GM23338 (cell line): ENCODE measurements around the gene MTCL1. TPM values are rescaled to one million over a fixed set of nuclear protein-coding genes. Genes with fewer than 3 reads are reported as not detected.
"Not testable (repeated sequence)": the region's sequence is repeated elsewhere in the genome, so short reads cannot be mapped to it uniquely, and the experiment has no call there.

Experiments
- ATAC-seq: fragments of 200-7000 bp; cut with Tn5 transposase; 3 replicates; pipeline ENCODE4 v1.9.1; 2020
- DNase-seq: peaks from one replicate; pipeline ENCODE4 v3.0.0-alpha.2; 2015; ENCODE audit warnings: low spot score
- H2AFZ ChIP-seq: fragments of 200-600 bp; sonication (generic); 2 replicates; pipeline ENCODE4 v1.8.0; 2016; ENCODE audit warnings: antibody characterized with exemption, mild to moderate bottlenecking, moderate library complexity
- H3F3A ChIP-seq: fragments of 200-600 bp; sonication (generic); replicated peaks from 2 replicates; pipeline ENCODE4 v1.8.0; 2017; ENCODE audit warnings: antibody characterized with exemption, mixed run types, low read depth
- H3K27ac ChIP-seq: fragments of 200-600 bp; sonication (generic); 2 replicates; pipeline ENCODE4 v1.6.1; 2016; ENCODE audit warnings: low read depth
- H3K27me3 ChIP-seq: fragments of 200-600 bp; sonication (generic); 2 replicates; pipeline ENCODE4 v1.8.0; 2016; ENCODE audit warnings: mild to moderate bottlenecking, mixed run types, moderate library complexity; ENCODE audit not compliant: insufficient read depth
- H3K36me3 ChIP-seq: fragments of 200-600 bp; sonication (generic); 2 replicates; pipeline ENCODE4 v1.8.0; 2016; ENCODE audit warnings: mild to moderate bottlenecking; ENCODE audit not compliant: insufficient read depth
- H3K4me1 ChIP-seq: fragments of 200-600 bp; sonication (generic); 2 replicates; pipeline ENCODE4 v1.8.0; 2016; ENCODE audit warnings: mild to moderate bottlenecking, moderate library complexity; ENCODE audit not compliant: insufficient read depth
- H3K4me2 ChIP-seq: fragments of 200-600 bp; sonication (generic); 2 replicates; pipeline ENCODE4 v1.7.1; 2017; ENCODE audit warnings: mixed run types
- H3K4me3 ChIP-seq: fragments of 200-600 bp; sonication (generic); 2 replicates; pipeline ENCODE4 v1.6.1; 2016; ENCODE audit warnings: mixed run types
- H3K79me2 ChIP-seq: fragments of 200-600 bp; sonication (generic); replicated peaks from 2 replicates; pipeline ENCODE4 v1.8.0; 2017; ENCODE audit warnings: mild to moderate bottlenecking; ENCODE audit not compliant: insufficient read depth
- H3K9me2 ChIP-seq: fragments of 200-600 bp; sonication (generic); 2 replicates; pipeline ENCODE4 v1.8.0; 2017; ENCODE audit not compliant: insufficient read depth
- H4K20me1 ChIP-seq: fragments of 200-600 bp; sonication (generic); replicated peaks from 2 replicates; pipeline ENCODE4 v1.8.0; 2017; ENCODE audit warnings: mild to moderate bottlenecking; ENCODE audit not compliant: insufficient read depth
- H3K27ac Mint-ChIP-seq: 2 replicates; pipeline ENCODE4 v1.8.0; 2020; ENCODE audit warnings: inconsistent platforms, mild to moderate bottlenecking, moderate library complexity, mixed read lengths
- H3K27me3 Mint-ChIP-seq: 3 replicates; pipeline ENCODE4 v1.8.0; 2022; ENCODE audit warnings: low read depth, mild to moderate bottlenecking, moderate library complexity, mixed read lengths, inconsistent platforms; ENCODE audit not compliant: insufficient read depth, poor library complexity
- H3K36me3 Mint-ChIP-seq: 3 replicates; pipeline ENCODE4 v1.8.0; 2021; ENCODE audit warnings: low read depth, mild to moderate bottlenecking, inconsistent platforms, moderate library complexity, mixed read lengths
- H3K4me1 Mint-ChIP-seq: 3 replicates; pipeline ENCODE4 v1.8.0; 2020; ENCODE audit warnings: mild to moderate bottlenecking, inconsistent platforms, mixed read lengths
- H3K4me3 Mint-ChIP-seq: 3 replicates; pipeline ENCODE4 v1.8.0; 2021; ENCODE audit warnings: moderate library complexity, mild to moderate bottlenecking, inconsistent platforms, mixed read lengths
- H3K9me3 Mint-ChIP-seq: 3 replicates; pipeline ENCODE4 v1.8.0; 2020; ENCODE audit warnings: moderate library complexity, mild to moderate bottlenecking, inconsistent platforms, mixed read lengths
- CREB1 ChIP-seq: fragments of 250-450 bp; sonication (Bioruptor Pico); IDR thresholded peaks from 2 replicates; pipeline ENCODE4 v1.5.0; 2020; ENCODE audit warnings: low read depth, mild to moderate bottlenecking, moderate library complexity
- JUNB ChIP-seq: IDR thresholded peaks from one replicate; pipeline ENCODE4 v1.6.1; 2016; ENCODE audit warnings: antibody characterized with exemption; ENCODE audit not compliant: unreplicated experiment
- NANOG ChIP-seq: IDR thresholded peaks from 2 replicates; pipeline ENCODE4 v1.6.1; 2016; ENCODE audit warnings: antibody characterized with exemption, borderline replicate concordance
- STAT1 ChIP-seq: IDR thresholded peaks from one replicate; pipeline ENCODE4 v1.6.1; 2016; ENCODE audit warnings: antibody characterized with exemption; ENCODE audit not compliant: unreplicated experiment
- polyA plus RNA-seq: library from polyadenylated mRNA; unstranded; fragments of >200 nt; fragmentation: Nextera tagmentation; extraction: Ambion mirVana; gene quantifications from 2 replicates; pipeline ENCODE4 v1.2.1, GENCODE V29; 2016
- total RNA-seq: library from RNA; depleted of rRNA; stranded (reverse); fragments of >200 nt; shearing (Covaris generic); gene quantifications from 2 replicates; pipeline ENCODE4 v1.2.3, GENCODE V29; 2014
- TF ChIP-seq, protein P1 (sequence below): IDR thresholded peaks from one replicate; pipeline ENCODE4 v1.6.1; 2018; ENCODE audit warnings: antibody characterized with exemption; ENCODE audit not compliant: unreplicated experiment
- TF ChIP-seq, protein P2 (sequence below): IDR thresholded peaks from 2 replicates; pipeline ENCODE4 v1.6.1; 2016; ENCODE audit warnings: antibody characterized with exemption

Gene MTCL1
- total and polyA plus RNA-seq, 2 experiments from 2014 or later, result 14.4 to 45.0 TPM

DNA sequence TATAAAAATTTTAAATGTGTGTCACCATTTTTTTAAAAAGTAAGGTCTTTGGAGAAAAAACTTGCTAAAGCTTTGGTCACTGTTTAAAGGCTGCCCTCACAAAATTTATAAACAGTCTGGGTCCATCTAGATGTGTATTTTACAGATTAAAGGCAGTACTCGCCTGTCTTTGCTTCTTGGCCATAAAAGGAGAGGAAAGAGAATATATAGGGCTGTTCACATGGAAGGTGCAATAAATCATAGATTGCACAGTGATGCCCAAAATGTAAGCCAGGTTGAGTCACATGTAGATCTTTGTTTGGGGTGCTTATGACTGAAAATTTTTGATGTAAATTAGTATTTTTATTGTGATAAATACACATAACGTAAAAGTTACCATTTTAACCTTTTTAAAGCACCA lies 55.6 kb downstream of the MTCL1 start (continued):
- TF ChIP-seq, protein P1, sequence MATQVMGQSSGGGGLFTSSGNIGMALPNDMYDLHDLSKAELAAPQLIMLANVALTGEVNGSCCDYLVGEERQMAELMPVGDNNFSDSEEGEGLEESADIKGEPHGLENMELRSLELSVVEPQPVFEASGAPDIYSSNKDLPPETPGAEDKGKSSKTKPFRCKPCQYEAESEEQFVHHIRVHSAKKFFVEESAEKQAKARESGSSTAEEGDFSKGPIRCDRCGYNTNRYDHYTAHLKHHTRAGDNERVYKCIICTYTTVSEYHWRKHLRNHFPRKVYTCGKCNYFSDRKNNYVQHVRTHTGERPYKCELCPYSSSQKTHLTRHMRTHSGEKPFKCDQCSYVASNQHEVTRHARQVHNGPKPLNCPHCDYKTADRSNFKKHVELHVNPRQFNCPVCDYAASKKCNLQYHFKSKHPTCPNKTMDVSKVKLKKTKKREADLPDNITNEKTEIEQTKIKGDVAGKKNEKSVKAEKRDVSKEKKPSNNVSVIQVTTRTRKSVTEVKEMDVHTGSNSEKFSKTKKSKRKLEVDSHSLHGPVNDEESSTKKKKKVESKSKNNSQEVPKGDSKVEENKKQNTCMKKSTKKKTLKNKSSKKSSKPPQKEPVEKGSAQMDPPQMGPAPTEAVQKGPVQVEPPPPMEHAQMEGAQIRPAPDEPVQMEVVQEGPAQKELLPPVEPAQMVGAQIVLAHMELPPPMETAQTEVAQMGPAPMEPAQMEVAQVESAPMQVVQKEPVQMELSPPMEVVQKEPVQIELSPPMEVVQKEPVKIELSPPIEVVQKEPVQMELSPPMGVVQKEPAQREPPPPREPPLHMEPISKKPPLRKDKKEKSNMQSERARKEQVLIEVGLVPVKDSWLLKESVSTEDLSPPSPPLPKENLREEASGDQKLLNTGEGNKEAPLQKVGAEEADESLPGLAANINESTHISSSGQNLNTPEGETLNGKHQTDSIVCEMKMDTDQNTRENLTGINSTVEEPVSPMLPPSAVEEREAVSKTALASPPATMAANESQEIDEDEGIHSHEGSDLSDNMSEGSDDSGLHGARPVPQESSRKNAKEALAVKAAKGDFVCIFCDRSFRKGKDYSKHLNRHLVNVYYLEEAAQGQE, result no peak
- TF ChIP-seq JUNB, result no peak

DNA sequence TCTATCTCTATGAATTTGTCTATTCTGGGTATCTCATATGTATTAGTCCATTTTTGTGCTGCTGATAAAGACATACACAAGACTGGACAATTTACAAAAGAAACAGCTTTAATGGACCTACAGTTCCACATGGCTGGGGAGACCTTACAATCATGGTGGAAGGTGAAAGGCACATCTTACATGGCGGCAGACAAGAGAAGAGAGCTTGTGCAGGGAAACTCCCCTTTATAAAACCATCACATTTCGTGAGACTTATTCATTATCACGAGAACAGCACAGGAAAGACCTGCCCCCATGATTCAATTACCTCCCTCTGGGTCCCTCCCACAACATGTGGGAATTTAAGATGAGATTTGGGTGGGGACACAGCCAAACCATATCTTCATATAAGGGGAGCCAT lies 56.2 kb downstream of the MTCL1 start:
- H3K4me1 Mint-ChIP-seq, result peaks cover 21% of the 10 kb centered on the region
- H3K27me3 Mint-ChIP-seq, H3K27me3 ChIP-seq, ATAC-seq, H3K4me3 Mint-ChIP-seq, H3K27ac Mint-ChIP-seq, H3K27ac ChIP-seq, H3K9me2 ChIP-seq, H3K4me3 ChIP-seq, H4K20me1 ChIP-seq, H2AFZ ChIP-seq, H3K79me2 ChIP-seq, H3K4me2 ChIP-seq, DNase-seq, H3K4me1 ChIP-seq, H3F3A ChIP-seq, H3K36me3 ChIP-seq: not testable (repeated sequence)
- peaks cover 13% of the 10 kb centered on the region for H3K9me3 Mint-ChIP-seq
- peaks cover 64% of the 10 kb centered on the region for H3K36me3 Mint-ChIP-seq

DNA sequence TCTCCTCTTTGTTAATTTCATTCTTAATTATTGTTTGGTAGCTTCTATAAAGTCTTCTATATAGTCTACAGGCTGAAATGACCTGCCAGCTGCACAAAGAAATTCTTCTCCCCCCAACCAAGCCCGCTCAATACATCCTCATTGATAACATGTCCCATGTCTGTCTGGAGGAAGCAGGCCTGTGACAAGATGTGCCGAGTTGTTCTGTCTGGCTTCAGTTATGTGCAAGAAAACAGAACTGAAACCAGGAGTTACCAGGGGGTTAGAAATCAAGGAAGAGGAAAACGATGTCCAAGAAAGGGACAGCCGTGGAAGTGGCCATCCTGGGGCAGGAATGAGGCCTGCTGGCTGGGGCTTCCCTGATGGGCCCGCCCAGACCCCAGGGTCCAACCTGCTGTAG lies 57.6 kb downstream of the MTCL1 start:
- DNase-seq (no peak), ATAC-seq (no peak)
- no peak overlapping the region for H3K27ac ChIP-seq
- Mint-ChIP-seq H3K4me1 (peaks cover 21% of the 10 kb centered on the region), H3K4me3 (no peak overlapping the region), H3K27ac (no peak overlapping the region), H3K36me3 (peaks cover 64% of the 10 kb centered on the region), H3K27me3 (peaks cover 4% of the 10 kb centered on the region), H3K9me3 (peaks cover 13% of the 10 kb centered on the region)
- H3K27me3 ChIP-seq, result no peaks in the 10 kb centered on the region
- no peaks in the 10 kb centered on the region for H3K79me2 ChIP-seq
- H3K4me2 ChIP-seq, result no peak overlapping the region
- no peaks in the 10 kb centered on the region; the same call in 1 of the 2 replicates for H3K4me1 ChIP-seq
- H4K20me1 ChIP-seq, result no peaks in the 10 kb centered on the region
- H2AFZ ChIP-seq, result no peak overlapping the region
- no peak overlapping the region for H3K4me3 ChIP-seq
- H3F3A ChIP-seq, result no peaks in the 10 kb centered on the region
- H3K36me3 ChIP-seq, result peaks cover 4% of the 10 kb centered on the region
- H3K9me2 ChIP-seq, result peaks cover 2% of the 10 kb centered on the region; the same call in 1 of the 2 replicates
- TF ChIP-seq NANOG (no peak), STAT1 (no peak), CREB1 (CRISPR knock-in tag) (no peak), JUNB (no peak)
- TF ChIP-seq, protein P2, sequence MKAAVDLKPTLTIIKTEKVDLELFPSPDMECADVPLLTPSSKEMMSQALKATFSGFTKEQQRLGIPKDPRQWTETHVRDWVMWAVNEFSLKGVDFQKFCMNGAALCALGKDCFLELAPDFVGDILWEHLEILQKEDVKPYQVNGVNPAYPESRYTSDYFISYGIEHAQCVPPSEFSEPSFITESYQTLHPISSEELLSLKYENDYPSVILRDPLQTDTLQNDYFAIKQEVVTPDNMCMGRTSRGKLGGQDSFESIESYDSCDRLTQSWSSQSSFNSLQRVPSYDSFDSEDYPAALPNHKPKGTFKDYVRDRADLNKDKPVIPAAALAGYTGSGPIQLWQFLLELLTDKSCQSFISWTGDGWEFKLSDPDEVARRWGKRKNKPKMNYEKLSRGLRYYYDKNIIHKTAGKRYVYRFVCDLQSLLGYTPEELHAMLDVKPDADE, result no peak
- TF ChIP-seq, protein P1, result no peak
